B cell (primary cell): ENCODE measurements around the gene PIK3R2. TPM values are rescaled to one million over a fixed set of nuclear protein-coding genes. Genes with fewer than 3 reads are reported as not detected.

Source experiments
- ATAC-seq: fragments of 200-7000 bp; cut with Tn5 transposase; one replicate; pipeline ENCODE4 v1.10.0; 2021; ENCODE audit warnings: low read depth, mild to moderate bottlenecking, moderate number of reproducible peaks, moderate library complexity
- CTCF ChIA-PET: fragments of 350-600 bp; sonication (Branson Sonifier 250); formaldehyde crosslinking; loops from one replicate; lab custom pipeline; 2021; ENCODE audit warnings: antibody characterized with exemption, inconsistent platforms; lab: Charles Lee
- POLR2A ChIA-PET: fragments of 350-600 bp; sonication (Branson Sonifier 250); formaldehyde crosslinking; loops from one replicate; lab custom pipeline; 2021; ENCODE audit warnings: antibody characterized with exemption; lab: Charles Lee
- DNase-seq: peaks from one replicate; pipeline ENCODE4 v3.0.0; 2013
- H2AFZ ChIP-seq: 2 replicates; pipeline ENCODE4 v1.6.1; 2012; ENCODE audit warnings: mild to moderate bottlenecking, low read depth, low read length; ENCODE audit not compliant: insufficient read depth, poor library complexity, severe bottlenecking
- H3K27ac ChIP-seq, 2 donors: 1 replicate in 1 of 2; 2 replicates in 1 of 2; pipeline ENCODE4 v1.5.1; 2012 to 2013; ENCODE audit warnings: low read length in 2 of 2, mild to moderate bottlenecking in 2 of 2, moderate library complexity in 1 of 2
- H3K27me3 ChIP-seq, 4 experiments: fragments of 200-600 bp in 1 of 4; sonication (generic) in 1 of 4; replicated peaks in 1 of 4; 1 replicate in 2 of 4; 2 replicates in 2 of 4; pipeline versions ENCODE4 v1.6.1 to v1.7.0; 2013 to 2016; ENCODE audit warnings: low read length in 3 of 4, mild to moderate bottlenecking in 2 of 4, mixed read lengths in 1 of 4, moderate library complexity in 1 of 4; ENCODE audit not compliant: insufficient read depth in 4 of 4, control insufficient read depth in 3 of 4; ENCODE audit errors: control extremely low read depth in 1 of 4
- H3K36me3 ChIP-seq, 2 experiments: replicated peaks in 1 of 2; 1 replicate in 1 of 2; 2 replicates in 1 of 2; pipeline versions ENCODE4 v1.6.1 to v1.7.1; 2013; ENCODE audit warnings: low read length in 1 of 2; ENCODE audit not compliant: insufficient read depth in 2 of 2, control insufficient read depth in 1 of 2; ENCODE audit errors: control extremely low read depth in 1 of 2, extremely low read depth in 1 of 2
- H3K4me1 ChIP-seq, 2 donors: fragments of 200-600 bp in 1 of 2; sonication (generic) in 1 of 2; 1 replicate in 1 of 2; 2 replicates in 1 of 2; pipeline versions ENCODE4 v1.5.1 to v1.6.1; 2013 to 2017; ENCODE audit warnings: low read length in 2 of 2; ENCODE audit not compliant: control insufficient read depth in 2 of 2, insufficient read depth in 2 of 2
- H3K4me2 ChIP-seq: replicated peaks from 2 replicates; pipeline ENCODE3; 2012; ENCODE audit warnings: mild to moderate bottlenecking, low read depth, low read length; ENCODE audit not compliant: poor library complexity, severe bottlenecking
- H3K4me3 ChIP-seq, 5 experiments: fragments of 200-600 bp in 1 of 5; sonication (generic) in 1 of 5; 1 replicate in 3 of 5; 2 replicates in 2 of 5; pipeline versions ENCODE4 v1.5.1 to v1.7.0; 2011 to 2016; ENCODE audit warnings: low read length in 4 of 5, mild to moderate bottlenecking in 4 of 5, low read depth in 2 of 5, control low read depth in 1 of 5, moderate library complexity in 1 of 5; ENCODE audit not compliant: insufficient read depth in 1 of 5; ENCODE audit errors: control extremely low read depth in 1 of 5, extremely low read depth in 1 of 5
- H3K79me2 ChIP-seq: fragments of 200-600 bp; sonication (generic); one replicate; pipeline ENCODE4 v1.6.0; 2016; ENCODE audit warnings: low read length; ENCODE audit not compliant: control insufficient read depth, insufficient read depth
- H3K9ac ChIP-seq: fragments of 200-600 bp; sonication (generic); 2 replicates; pipeline ENCODE4 v1.6.1; 2017; ENCODE audit warnings: mild to moderate bottlenecking, low read length, moderate library complexity
- H3K9me3 ChIP-seq, 3 donors: one replicate each; pipeline versions ENCODE4 v1.6.1 to v1.7.1; 2013; ENCODE audit warnings: low read length in 2 of 3; ENCODE audit not compliant: control insufficient read depth in 2 of 3, insufficient read depth in 1 of 3; ENCODE audit errors: control extremely low read depth in 1 of 3
- H4K20me1 ChIP-seq: 2 replicates; pipeline ENCODE4 v1.6.0; 2012; ENCODE audit warnings: mild to moderate bottlenecking, low read length; ENCODE audit not compliant: insufficient read depth, control insufficient read depth, poor library complexity, severe bottlenecking
- H3K27ac Mint-ChIP-seq: one replicate; pipeline ENCODE4 v1.8.0; 2021; ENCODE audit warnings: mixed read lengths
- H3K27me3 Mint-ChIP-seq: one replicate; pipeline ENCODE4 v1.8.0; 2021; ENCODE audit warnings: mixed read lengths
- H3K4me1 Mint-ChIP-seq: one replicate; pipeline ENCODE4 v1.8.0; 2021; ENCODE audit warnings: mixed read lengths
- H3K4me3 Mint-ChIP-seq: one replicate; pipeline ENCODE4 v1.8.0; 2021; ENCODE audit warnings: mixed read lengths
- H3K9me3 Mint-ChIP-seq: one replicate; pipeline ENCODE4 v1.8.0; 2022; ENCODE audit warnings: mixed read lengths; ENCODE audit not compliant: insufficient read depth
- CTCF ChIP-seq: fragments of 200-600 bp; IDR thresholded peaks from one replicate; pipeline ENCODE4 v1.8.0; 2022; ENCODE audit warnings: antibody characterized with exemption, mild to moderate bottlenecking
- EZH2 ChIP-seq: IDR thresholded peaks from 2 replicates; pipeline ENCODE4 v1.6.1; 2012; ENCODE audit warnings: borderline replicate concordance, low read depth, mild to moderate bottlenecking, moderate library complexity, low read length; ENCODE audit not compliant: insufficient read depth, poor library complexity, severe bottlenecking
- WGBS: methylation state at CpG from one replicate; pipeline ENCODE4 v1.1.5; 2013; ENCODE audit warnings: missing lambda C conversion rate; ENCODE audit not compliant: insufficient coverage; 5-methylcytosine and 5-hydroxymethylcytosine counted together
- intact Hi-C: fragments of 100-400 bp; cut with micrococcal nuclease; formaldehyde crosslinking; loops from one replicate; pipeline ENCODE4 v1.10.0; 2022
- polyA plus RNA-seq: library from polyadenylated mRNA; depleted of rRNA; stranded (reverse); fragments of >200 nt; gene quantifications from 2 replicates; pipeline ENCODE4 v1.2.3, GENCODE V29; 2012
- total RNA-seq, 2 donors: library from RNA; stranded (reverse); fragments of 120-200 nt in 1 of 2; gene quantifications; 1 replicate in 1 of 2; 2 replicates in 1 of 2; pipeline versions ENCODE4 v1.2.3 to v1.2.4, GENCODE V29; 2013 to 2022

The PIK3R2 gene
- total and polyA plus RNA-seq, 2 donors (not counting 1 experiment from before 2014, with no cell fraction given), result 8.5 to 15.8 TPM

GRCh38 chr19:18119013-18119716, 33.8 kb upstream of the PIK3R2 start:
- Histone ChIP-seq H3K27ac (peak overlapping the region; percentile 47 to 69), H4K20me1 (peaks cover 81% of the 10 kb centered on the region), H3K4me3 (peak overlapping the region in 4 of 5 experiments; percentile 64 to 71 (median 66)), H3K9me3 (no peaks in the 10 kb centered on the region), H2AFZ (peak overlapping the region; percentile 36), H3K79me2 (peaks cover 89% of the 10 kb centered on the region), H3K9ac (peak overlapping the region; percentile 66), H3K4me1 (peaks cover 28 to 32% of the 10 kb centered on the region in 2 donors), H3K27me3 (no peaks in the 10 kb centered on the region), H3K36me3 (peaks cover 2 to 44% of the 10 kb centered on the region in 2 experiments), H3K4me2 (peak overlapping the region; percentile 90)
- ChIA-PET POLR2A (interaction anchor here (1.3 to 2.7 kb wide), 6 partner anchors 10 to 119 kb away, joined by 3 to 10 read pairs (median 6); partner anchors contain the start of genes ARRDC2 and PIK3R2), CTCF (interaction anchor here (0.6 to 3.8 kb wide), 7 partner anchors 28 to 133 kb away, joined by 3 to 13 read pairs (median 3); partner anchors contain the start of genes ARRDC2 and PIK3R2)
- WGBS, result 27% methylated on average over 13 of the region's 13 CpGs
- ATAC-seq (no peak), DNase-seq (peak; percentile 70)
- no peaks in the 10 kb centered on the region for H3K27me3 Mint-ChIP-seq
- H3K27ac Mint-ChIP-seq, result peak overlapping the region; percentile 90
- intact Hi-C loops, result no loop called here
- no peak for TF ChIP-seq EZH2
- TF ChIP-seq CTCF, result no peak
- H3K4me1 Mint-ChIP-seq, result peaks cover 47% of the 10 kb centered on the region
- no peaks in the 10 kb centered on the region for H3K9me3 Mint-ChIP-seq
- H3K4me3 Mint-ChIP-seq, result peak overlapping the region; percentile 86

- peak overlapping the region; percentile 90 for H3K27ac Mint-ChIP-seq
- POLR2A ChIA-PET, result interaction anchor here (0.6 to 2.7 kb wide), 4 partner anchors 32 to 165 kb away, joined by 3 to 9 read pairs (median 6); partner anchors contain the start of genes ARRDC2 and PIK3R2
- no peak for DNase-seq
- Histone ChIP-seq H3K9ac (peak overlapping the region; percentile 66), H4K20me1 (peaks cover 80% of the 10 kb centered on the region), H3K27ac (peak overlapping the region; percentile 36 to 42), H3K79me2 (peaks cover 89% of the 10 kb centered on the region), H3K9me3 (no peaks in the 10 kb centered on the region), H3K4me2 (peak overlapping the region; percentile 90), H3K4me3 (peak overlapping the region in 3 of 5 experiments; percentile 65 to 71 (median 66)), H3K27me3 (no peaks in the 10 kb centered on the region), H3K4me1 (peaks cover 28 to 32% of the 10 kb centered on the region in 2 donors), H2AFZ (no peak overlapping the region), H3K36me3 (peaks cover 2 to 45% of the 10 kb centered on the region in 2 experiments)
- no peaks in the 10 kb centered on the region for H3K27me3 Mint-ChIP-seq
- peak overlapping the region; percentile 64 for H3K4me3 Mint-ChIP-seq
- H3K4me1 Mint-ChIP-seq, result peaks cover 42% of the 10 kb centered on the region
- no peak for ATAC-seq
- TF ChIP-seq EZH2 (no peak), CTCF (no peak)
- 84% methylated on average over 13 of the region's 14 CpGs for WGBS
- intact Hi-C loops, result no loop called here
- CTCF ChIA-PET, result interaction anchor here (0.7 to 3.8 kb wide), 4 partner anchors 28 to 132 kb away, joined by 3 to 13 read pairs (median 5); partner anchors contain the start of gene PIK3R2
- H3K9me3 Mint-ChIP-seq, result no peaks in the 10 kb centered on the region
Observed at GRCh38 chr19:18119717-18120105, 33.3 kb upstream of the PIK3R2 start.
